GM21825 (cell line): ENCODE measurements around the gene ARHGEF16.

Source experiments
- ATAC-seq: cut with Tn5 transposase; IDR thresholded peaks from one replicate; pipeline ENCODE4 v1.9.1; 2021; ENCODE audit warnings: mild to moderate bottlenecking, moderate library complexity; ENCODE audit not compliant: unreplicated experiment

Gene ARHGEF16

DNA sequence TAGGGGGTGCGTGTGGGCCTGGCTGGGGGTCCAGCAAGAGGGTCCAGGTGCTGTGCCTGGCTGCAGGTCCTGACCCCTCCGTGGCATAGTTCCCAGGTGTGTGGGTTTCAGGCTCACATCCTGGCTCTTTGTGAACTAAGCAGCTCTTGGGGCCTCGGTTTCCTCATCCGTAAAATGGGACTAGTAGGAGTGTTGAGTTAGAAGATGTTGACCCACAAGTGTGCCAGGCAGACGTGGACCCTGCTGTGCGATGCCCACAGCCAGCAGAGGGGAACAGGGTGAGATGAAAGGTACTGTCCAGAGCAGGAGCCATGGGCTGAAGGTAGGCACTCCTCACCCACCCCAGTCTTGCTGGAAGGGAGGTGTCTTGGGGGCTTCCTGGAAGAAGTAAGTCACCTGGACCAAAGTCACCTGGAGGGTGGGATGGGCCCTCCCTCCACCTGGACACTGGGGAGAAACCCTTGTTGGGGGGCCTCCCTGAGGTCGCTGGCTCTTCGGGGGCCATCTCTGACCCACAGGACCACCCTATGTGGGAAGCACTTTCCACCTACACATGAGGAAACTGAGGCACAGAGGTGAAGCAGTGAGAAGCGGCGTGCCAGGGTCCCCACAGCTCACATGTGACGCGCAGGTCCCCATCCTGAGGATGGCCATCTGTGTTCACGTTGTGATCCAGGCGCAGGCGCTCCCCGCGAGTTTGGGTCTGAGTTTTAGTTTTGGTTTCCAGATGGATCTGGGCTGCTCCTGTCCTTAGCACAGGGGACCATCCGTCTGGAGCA lies 1.4 kb downstream of the ARHGEF16 start:
- ATAC-seq, result no peak

DNA sequence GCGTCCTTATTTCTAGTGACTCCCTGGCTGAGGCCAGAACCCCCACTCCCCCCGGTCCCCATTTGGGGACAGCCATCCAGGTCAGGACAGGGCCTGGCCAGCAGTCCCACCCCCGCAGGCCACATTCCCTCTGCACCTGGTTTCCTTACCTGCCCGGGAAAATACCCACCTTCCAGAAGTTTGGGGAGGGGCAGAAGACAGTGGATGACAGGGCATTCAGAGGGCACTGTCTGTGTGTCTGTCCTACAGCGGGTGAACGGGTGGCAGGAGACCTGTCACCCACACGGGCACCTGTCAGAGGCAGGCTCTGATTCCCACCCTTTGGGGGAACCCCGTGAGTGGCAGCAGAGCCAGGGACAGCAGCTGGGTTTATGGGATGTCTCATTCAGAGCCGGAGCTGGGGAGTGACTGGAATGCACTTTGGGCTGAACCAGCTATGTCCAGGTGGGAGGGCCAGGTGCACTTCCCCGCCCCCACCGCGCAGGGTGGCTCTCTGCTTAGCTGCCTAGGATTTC lies 2.0 kb downstream of the ARHGEF16 start:
- ATAC-seq, result no peak

DNA sequence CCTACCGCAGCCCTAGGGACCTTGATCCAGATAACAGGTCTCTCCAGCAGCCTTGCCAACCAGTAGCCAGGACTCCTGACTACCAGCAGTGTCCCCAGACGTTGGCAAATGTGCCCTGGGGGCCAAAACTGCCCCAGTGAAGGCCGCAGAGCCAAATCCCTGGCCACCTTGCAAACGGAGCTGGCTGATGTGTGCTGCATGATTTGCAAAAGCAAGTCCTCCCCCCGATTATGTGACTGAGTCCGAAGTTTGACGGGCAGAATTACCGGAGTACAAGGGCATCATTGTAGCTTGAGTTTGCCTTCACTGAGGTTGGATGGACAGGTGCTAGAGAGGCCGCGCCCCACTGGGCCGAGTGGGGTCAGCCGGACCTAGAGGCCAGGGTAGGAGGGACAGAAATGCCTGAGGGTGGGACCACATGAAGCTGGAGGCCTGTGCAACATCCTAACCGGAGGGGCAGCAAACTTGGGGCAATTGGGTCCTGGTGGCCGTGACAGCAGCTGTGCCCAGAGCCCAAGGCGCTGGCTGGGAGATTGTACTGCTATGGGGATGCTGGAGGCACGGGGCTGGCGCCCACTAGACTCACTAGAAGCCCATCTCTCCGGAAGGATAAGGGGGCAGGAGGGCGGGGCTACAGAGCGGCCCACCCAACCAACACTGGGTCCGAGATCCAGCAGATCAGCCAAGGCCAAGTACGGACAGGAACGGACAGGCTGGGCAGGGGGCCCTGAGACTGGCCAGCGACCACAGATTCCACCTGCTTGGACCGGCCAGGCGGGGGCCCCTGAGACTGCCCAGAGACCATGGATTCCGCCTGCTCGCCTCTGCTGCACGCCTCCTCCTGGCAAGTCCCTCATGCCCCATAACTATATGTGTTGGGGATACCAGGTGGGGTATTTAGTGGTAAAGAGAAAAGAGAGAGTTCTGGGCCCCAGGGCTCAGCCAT lies 2.8 kb downstream of the ARHGEF16 start:
- ATAC-seq, result no peak

DNA sequence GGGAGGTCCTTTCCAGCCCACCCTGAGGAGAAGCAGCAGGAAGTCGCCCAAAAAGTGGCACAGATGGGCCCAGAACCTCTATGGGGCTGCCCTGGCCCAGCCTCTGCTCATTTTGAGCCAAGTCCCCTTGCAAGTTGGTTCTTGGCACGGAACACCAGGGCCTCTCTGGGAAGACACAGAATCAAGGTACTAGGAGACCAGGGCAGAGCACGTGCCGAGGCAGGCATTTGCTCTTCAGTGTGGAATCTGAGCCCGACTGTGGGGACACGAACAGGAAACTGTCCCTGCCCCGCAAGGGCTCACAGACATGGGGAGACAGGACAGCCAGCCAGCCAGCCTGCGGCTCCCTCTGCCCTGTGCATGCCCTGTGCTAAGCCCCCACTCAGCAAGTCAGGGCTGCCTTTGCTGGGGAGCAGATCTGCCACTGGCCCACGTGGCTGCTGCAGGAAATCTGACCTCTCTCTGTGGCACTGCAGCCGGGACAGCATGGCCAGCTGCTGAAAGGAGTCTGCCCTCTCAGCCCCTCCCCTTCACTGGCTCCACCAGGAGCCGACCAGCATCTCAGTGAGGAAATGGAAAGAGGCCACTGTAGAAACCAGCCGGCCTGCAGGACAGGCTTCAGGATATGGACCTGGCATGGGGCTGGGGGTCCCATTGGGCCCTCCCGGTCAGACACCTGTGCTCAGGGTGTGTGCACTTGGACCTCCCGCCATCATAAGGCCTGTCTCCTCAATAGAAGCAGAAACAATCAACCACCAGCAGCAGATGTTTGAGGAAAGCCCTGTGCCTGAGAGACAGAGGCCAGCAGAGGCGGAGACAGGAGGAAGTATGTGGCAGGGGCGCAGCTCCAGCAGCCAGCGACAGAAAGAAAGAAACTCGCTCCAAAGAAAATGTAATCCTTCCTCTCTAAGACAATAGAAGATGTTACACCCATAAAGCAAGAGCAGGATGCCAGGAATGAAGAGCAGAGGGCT lies 3.7 kb downstream of the ARHGEF16 start:
- ATAC-seq, result no peak

DNA sequence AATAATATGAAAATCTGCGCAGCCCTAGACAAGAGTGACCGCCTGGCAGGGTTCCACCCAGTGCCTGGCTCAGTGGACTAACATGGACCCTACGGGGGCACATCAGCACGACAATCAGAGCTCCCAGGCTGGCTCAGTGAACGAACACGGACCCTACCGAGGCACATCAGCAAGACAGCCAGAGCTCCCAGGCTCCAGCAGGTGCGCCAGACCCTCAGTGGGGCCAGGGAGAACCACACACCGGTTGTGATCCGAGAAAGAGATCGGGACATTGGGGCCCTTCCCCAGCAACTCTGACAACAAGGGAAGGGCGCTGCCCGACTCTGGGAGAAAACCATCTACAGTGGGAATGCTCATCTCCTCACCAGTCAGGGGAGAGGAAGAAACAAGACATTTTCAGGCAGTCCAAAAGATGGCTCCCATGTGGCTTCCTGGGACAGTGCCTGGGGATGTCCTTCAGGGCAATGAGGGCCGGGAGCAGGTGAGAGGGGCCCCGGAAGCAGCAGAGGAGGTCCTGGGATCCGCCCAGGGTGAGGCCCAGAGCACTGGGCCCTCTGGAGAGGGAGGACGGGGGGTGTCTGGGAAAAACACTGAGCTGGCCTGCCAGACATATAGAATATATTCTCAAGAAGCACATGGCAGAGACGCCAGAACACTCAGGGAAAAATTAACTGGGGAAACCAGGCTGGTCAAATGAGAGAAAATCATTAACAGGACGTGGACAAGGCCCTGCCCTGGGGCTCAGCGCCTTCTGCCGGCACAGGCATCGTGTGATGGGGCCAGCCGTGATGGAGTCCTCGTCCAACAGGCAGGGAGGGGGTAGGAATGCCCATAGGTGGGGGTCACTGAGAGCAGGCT lies 4.8 kb downstream of the ARHGEF16 start:
- no peak for ATAC-seq

- ATAC-seq, result no peak
These were observed 5.6 kb downstream of the ARHGEF16 start for GRCh38 chr1:3459940-3460671.

- no peak for ATAC-seq
These were observed 6.2 kb downstream of the ARHGEF16 start for GRCh38 chr1:3460672-3461131.

GRCh38 chr1:3461238-3461933 lies 6.9 kb downstream of the ARHGEF16 start:
- no peak for ATAC-seq

DNA sequence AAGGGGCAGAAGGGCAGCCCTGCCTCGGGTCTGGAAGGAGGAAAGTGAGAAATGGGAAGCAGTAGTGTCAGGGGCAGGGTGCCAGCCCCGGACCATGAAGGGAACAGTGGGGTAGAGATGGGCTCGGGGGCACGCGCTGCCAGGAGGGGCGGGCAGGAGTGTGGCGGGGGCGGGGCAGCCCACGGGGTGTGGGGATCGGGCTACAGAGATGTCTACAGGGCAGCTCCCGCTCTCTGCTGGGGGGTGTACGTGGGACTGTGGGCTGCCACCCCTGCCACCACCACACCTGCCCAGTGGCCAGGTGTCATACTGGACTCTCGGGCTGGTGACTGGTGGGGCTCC lies 7.4 kb downstream of the ARHGEF16 start:
- ATAC-seq, result no peak

DNA sequence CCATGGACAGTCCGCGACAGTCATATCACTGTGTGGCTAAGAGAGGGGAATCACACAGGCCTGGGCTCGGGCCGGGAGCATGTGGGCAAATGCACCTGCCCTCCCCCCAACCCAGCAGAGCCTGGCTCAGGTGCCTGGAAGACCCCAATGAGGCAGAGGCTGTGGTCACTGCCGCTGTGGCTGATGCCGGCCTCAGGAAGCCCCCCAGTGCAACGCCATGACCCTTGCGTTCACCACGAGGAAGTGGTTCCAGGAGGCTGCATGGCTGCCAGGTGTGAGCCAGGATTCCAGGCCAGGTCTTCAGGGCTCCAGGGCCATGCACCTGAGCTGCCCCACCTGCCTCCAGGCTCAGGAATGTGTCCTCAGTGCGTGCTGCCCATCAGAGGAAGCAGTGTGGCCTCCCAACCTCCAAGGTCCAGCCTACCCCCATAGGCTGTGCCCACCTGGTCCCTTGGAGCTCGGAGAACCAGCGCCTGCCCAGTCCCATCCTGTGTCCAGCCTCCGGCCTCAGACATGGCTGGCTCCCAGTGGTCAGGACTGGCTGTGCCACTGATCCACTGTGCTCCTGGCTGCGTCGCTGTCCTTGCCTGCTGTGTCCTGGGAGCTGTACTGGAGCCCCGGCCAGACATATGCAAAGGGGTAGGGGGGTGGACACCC lies 8.0 kb downstream of the ARHGEF16 start:
- no peak for ATAC-seq

DNA sequence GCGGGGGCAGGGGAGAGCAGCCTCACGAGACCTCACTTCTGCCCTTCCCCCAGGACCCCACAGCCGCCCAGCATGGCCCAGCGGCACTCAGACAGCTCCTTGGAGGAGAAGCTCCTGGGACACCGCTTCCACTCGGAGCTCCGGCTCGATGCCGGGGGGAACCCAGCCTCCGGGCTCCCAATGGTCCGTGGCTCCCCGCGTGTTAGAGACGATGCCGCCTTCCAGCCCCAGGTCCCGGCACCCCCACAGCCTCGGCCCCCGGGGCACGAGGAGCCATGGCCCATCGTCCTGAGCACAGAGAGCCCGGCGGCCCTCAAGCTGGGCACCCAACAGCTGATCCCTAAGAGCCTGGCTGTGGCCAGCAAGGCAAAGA lies 8.5 kb downstream of the ARHGEF16 start:
- ATAC-seq, result no peak

GRCh38 chr1:3463408-3463863 lies 9.0 kb downstream of the ARHGEF16 start:
- ATAC-seq, result no peak

DNA sequence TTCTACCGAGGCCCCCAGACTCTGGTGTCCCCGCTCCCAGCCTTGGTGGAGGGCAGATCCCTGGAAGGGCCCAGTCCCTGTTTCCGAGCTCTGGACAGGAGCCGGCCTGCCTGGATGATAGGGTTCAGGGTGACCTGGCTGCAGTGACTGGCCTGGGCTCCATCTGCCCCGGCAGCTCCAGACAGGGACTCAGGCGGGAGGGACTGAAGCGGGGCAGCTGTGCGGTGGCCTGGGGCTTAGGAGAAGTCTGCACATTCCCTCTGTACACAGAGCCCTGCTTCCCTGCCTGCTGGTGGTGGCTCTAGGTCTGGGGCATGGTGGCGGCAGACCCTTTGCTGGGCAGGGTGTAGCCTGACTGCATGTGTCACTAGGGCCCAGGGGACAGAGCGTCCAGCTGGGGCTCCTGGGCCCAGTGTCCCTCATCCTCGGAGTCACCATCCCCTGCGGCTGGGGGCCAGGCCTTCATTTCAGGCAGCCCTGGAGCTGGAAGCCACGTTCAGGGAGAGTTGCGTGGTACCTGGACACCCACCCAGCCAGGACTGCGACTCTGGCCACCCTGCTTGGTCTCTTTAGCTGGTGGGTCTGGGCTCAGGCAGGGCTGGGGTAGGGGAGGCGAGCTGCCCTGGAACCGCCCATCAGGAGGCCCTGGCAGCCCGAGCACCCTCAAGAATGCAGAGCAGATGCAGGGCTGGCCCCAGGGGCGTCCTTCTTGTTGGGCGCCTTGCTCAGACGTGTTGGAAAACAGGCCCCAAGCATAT lies 9.6 kb downstream of the ARHGEF16 start:
- ATAC-seq, result no peak

DNA sequence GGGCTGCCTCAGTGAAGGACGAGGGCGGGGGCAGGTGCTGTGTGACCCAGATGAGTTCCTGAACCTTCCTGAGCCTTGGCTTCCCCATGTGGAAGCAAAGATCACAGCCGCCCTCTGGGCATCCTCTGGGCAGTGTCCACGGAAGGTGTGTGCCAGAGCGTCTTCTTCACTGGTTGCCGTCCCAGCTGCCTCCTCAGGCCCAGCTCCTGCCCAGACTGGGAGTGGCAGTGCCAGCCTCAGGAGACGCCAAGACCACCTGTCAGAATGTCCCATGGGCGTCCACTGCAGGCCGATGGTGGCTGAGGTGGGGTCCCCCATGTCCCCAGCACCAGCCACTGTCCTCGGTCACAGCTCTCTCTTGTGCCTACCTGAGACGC lies 10.2 kb downstream of the ARHGEF16 start:
- no peak for ATAC-seq

DNA sequence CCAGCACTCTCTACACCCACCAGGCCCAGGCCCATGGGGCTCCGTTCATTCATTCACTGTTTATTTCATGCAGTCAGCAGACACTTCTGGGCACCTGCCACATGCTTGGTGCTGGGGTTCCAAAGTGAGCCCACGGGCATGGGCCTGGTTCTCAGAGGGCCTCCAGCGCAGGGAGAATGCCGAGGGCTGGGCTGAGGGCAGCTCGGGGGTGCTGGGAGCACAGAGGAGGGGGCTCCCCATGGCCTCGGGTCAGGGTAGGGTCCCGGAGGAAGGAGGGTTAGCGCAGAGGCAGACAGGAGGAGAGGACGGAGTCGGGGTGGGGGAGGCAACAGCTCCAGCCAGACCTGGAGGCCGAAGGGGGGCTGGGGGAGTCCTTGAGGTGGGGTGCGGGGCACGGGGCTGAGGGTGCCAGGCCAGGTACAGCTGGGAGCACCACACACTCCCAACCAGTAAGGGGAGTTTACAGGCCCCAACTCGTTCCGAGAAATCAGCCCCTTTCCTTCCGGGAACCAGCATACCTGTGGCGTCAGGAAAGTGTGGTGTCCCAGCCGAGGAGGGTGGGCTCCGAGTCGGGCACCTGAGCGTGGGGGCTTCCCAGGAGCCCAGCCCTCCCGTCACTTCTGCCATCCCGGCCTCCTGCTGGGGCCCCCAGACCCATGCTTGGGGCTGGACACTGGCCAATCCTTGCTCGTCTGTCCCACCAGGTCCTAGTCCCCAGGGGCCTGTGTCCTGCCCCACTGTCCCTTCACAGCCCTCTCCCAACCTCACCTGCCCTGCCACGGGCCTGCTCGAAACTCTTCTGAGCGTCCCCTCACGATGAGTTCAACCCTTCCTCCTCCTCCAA lies 10.8 kb downstream of the ARHGEF16 start:
- no peak for ATAC-seq

DNA sequence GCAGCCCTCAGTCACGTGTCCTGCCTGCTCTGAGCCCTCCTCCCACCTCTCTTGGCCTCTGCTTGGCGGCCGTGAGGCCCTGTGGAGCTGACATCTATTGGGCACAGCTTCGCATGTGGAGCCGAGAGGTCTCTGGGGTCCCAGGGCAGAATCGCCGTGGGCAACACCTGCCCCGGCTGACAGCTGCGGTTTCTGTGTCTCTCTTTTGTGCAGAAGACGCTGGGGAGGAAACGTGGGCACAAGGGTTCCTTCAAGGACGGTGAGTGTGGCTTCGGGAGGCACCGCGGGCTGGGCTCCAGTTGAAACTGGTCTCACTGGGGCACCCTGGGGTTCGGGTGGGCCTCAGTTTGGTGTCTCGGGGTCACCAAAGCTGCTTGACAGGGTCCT lies 11.5 kb downstream of the ARHGEF16 start:
- no peak for ATAC-seq
